HG03558 (cell line): ENCODE data around the gene TMEM37.

Experiments used
- ATAC-seq: cut with Tn5 transposase; IDR thresholded peaks from one replicate; pipeline ENCODE4 v1.9.1; 2021; ENCODE audit warnings: moderate number of reproducible peaks; ENCODE audit not compliant: unreplicated experiment; ENCODE audit errors: extremely low read depth

TMEM37 gene

GRCh38 chr2:119416299-119416923 lies 15.2 kb upstream of the TMEM37 start:
- no peak for ATAC-seq

DNA sequence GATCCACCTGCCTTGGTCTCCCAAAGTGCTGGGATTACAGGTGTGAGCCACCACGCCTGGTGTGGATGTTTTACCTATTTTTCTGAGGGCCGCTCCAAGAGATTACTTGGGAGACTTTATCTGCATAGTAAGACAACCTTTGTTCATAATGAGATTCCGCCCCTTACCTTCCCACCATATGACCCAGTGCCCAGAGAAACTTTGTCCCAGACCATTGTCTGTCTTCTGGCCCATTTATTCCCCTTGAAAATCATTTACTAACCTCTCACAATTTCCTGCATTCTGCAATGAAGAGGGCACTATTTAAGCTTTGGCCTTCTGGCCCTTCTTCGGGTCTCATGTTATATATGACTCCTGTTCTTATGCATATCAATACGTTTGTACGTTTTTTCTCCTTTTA lies 13.7 kb upstream of the TMEM37 start:
- no peak for ATAC-seq

DNA sequence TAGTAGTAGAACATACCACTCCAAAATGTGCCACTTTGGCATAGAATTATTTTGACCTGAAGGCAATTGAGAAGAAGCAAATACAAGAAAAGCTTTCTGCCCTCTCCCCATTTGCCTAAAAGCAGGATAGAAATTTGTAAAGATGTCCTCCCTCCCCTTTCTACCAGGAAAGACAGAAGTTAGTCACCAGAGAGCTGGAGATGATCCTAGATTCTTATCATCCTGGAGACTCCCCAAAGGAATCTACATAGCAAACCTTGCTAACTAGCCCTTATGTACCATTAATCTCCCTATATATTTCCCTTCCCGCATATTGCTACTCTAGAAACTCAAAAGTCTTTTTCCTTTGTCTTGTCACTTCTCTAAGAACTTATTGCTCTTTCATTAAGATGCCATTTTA lies 12.6 kb upstream of the TMEM37 start:
- no peak for ATAC-seq

GRCh38 chr2:119419803-119420508 lies 11.7 kb upstream of the TMEM37 start:
- ATAC-seq: no peak

DNA sequence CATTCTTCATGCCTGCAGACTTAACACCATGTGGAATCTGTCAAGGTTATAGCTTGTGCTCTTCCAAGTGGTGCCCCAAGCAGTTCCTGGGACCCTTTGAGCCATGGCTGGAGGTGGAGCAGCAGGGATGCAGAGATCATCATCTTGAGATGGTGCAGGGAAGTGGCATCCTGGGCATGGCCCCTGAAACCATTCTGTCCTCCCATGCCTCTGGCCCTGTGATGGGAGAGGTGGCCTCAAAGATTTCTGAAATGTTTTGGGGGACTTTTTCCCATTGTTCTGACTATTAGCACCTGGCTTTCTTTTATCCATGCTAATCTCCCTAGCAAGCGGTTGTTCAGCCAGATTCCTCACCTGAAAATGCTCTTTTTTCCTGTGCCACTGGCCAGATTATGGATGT lies 10.3 kb upstream of the TMEM37 start:
- ATAC-seq: no peak

DNA sequence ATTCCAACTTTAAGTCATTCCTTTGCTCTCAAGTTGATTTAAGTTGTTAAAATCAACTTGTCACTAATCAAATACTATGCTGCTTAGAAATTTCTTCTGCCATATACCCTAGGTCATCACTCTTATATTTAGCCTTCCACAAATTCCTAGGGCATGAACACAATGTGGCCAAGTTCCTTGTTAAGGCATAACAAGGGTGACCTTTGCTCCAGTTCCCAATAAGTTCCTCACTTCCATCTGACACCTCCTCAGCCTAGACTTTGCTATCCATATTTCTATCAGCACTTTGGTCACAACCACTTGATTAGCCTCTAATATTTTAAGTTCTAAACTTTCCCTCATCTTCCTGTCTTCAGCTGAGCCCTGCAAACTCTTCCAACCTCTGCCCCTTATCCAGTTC lies 9.9 kb upstream of the TMEM37 start:
- ATAC-seq: no peak

GRCh38 chr2:119422360-119423107 lies 9.1 kb upstream of the TMEM37 start:
- ATAC-seq: no peak

DNA sequence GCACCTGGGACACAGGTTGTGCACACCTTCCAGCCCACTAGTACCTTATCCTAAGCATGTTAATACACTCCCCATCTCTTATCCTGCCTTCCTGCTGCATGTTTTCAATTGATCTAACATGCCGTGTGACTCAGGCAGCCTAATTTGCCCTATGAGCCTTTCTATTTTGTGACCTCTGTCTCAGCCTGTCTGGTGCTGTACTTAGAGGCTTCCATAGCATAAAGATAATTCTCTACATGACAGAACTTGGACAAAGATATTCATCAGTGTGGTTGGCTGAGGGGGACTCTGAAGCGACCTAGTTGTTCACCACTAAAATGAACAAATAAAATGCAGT lies 8.6 kb upstream of the TMEM37 start:
- ATAC-seq: no peak

- no peak for ATAC-seq
Observed at GRCh38 chr2:119423811-119424210, 7.8 kb upstream of the TMEM37 start.

GRCh38 chr2:119424284-119425118 lies 7.2 kb upstream of the TMEM37 start:
- ATAC-seq: no peak

DNA sequence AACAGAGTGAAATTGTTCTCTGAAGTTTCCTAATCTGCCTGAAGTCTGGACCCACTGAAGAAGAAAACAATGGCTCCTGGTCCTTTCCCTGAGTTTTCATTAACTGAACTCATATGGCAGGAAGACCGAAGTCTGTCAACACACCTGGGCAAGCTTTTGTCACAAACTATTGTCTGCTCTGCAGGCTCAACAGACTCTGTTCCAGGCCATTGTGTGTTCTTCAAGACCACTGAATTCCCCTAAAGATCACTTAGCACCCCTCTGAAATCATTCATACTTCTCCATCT lies 6.6 kb upstream of the TMEM37 start:
- ATAC-seq: no peak

DNA sequence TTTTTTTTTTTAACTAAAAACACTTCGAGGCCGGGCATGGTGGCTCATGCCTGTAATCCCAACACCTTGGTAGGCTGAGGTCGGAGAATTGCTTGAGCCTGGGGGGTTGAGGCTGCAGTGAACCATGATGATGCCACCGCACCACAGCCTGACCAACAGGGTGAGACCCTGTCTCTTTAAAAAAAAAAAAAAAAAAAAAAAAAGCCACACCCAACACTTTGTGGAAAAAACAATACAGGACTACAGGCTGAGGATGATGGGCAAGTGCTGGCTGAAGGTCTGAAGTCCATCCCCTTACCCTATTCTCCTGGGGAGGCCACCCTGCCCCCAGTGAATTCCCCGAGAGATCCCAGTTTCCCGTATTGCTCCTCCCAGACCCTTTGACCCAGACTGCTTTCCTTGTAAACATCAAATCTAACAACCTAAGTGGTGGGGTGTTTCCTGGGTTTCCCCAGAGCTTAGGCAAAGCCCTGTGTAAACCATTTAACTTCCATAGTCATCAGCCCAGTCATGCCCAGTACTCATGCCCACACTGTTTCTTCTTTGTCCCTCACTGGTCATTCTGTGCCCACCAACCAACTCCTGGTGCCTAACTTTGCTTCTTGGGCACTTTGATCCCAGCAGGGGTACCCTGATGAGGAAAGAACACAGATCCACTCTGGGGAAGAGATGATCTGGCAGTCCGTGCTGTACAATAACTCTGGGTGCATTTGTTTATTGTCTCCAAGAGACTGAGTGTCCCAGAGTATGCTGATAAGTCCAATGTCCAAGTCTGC lies 5.8 kb upstream of the TMEM37 start:
- no peak for ATAC-seq

GRCh38 chr2:119426396-119426675 lies 5.3 kb upstream of the TMEM37 start:
- no peak for ATAC-seq

GRCh38 chr2:119426801-119427395 lies 4.8 kb upstream of the TMEM37 start:
- no peak for ATAC-seq

DNA sequence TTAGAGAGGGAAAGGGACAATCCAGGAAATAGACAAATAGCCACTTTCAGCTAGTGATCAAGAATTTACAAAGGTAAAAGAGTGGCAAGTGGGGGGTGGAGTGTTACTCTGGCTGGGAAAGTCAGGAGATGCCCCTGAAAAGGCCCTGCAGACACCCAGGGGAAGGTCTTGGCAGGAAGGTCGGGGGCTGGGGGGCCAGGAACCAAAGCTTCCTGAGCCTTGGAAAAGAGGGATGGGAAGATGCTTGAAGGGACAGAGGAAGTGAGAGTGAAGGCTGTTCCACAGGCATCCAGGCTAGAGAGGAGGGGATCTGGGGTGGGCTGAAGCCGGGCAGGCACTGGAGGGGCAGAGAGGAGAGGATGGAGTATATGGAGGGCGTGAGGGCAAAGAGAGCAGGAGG lies 3.9 kb upstream of the TMEM37 start:
- ATAC-seq: no peak

- ATAC-seq: no peak
Observed at GRCh38 chr2:119428488-119429224, 3.0 kb upstream of the TMEM37 start.

DNA sequence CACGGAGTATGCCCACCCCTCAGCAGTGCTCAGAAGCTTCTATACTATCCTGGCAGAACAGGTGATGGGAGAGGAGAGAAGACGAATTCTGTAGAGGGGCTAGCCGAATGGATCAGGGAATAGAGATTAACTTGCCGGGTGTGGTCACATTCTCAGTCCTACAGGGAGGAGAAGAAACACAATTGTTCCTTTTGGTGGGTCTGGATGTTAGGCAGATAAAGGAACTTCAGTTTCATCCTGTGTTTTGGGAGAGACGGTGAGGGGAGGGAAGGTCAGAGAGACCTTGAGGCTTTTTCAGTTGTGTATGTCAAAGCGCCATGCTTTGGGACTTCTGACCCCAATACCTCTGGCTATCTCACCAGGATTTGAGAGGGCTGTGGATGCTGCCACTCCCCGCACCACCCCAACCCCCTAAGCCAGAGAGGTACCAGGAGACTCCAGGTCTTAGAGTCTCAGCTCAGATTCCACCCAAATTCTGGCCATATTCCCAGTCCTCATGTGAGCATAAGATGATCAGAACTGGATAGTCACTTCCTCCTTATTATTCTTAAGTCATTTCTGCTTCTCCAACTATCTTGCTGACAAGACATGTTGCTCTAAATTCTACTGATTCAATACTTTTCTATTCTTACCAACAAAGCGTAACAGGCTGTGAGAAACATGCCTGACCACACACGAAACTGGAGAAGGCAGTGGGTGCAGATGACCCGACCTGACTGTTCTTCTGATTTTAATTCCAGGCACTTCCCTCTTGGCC lies 2.3 kb upstream of the TMEM37 start:
- ATAC-seq: no peak

GRCh38 chr2:119430023-119430498 lies 1.6 kb upstream of the TMEM37 start:
- no peak for ATAC-seq
